ENCODE data around the gene PARP8.

PARP8 gene

DNA sequence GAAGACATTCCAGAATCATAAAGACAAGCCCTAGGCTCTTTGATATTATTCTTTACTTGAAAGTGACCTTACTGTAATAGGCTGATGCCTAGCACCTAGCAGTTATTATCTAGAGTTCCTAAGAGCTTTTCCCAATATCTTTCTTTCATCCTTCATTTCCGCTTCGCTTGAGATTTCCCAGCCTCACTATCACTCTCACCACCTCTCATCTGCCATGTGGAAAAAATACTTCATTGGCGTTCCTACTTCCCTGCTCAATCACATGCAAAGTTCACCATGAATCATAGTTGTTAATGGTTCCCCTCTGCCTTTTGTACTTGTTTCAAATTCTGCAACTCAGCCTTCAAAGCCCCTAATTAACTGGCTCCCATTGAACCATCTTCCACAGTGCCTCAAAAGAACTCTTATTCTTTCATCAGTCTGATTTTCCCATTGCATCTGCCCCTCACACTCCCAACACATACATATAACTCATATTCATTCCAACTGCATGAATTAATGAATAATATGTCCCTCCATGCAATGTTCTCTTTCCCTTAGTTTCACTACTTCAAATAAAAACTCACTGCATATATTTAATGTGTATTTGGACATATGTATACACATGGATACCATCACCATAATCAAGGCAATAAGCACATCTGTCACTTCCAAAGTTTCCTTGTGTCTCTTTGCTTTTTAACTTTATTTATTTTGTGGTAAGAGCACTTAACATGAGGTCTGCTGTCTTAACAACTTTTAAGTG, 221.6 kb downstream of the PARP8 start:
- TF ChIP-seq, protein P1, sequence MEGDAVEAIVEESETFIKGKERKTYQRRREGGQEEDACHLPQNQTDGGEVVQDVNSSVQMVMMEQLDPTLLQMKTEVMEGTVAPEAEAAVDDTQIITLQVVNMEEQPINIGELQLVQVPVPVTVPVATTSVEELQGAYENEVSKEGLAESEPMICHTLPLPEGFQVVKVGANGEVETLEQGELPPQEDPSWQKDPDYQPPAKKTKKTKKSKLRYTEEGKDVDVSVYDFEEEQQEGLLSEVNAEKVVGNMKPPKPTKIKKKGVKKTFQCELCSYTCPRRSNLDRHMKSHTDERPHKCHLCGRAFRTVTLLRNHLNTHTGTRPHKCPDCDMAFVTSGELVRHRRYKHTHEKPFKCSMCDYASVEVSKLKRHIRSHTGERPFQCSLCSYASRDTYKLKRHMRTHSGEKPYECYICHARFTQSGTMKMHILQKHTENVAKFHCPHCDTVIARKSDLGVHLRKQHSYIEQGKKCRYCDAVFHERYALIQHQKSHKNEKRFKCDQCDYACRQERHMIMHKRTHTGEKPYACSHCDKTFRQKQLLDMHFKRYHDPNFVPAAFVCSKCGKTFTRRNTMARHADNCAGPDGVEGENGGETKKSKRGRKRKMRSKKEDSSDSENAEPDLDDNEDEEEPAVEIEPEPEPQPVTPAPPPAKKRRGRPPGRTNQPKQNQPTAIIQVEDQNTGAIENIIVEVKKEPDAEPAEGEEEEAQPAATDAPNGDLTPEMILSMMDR (conservative IDR thresholded peaks at IDR 0.05; ENCODE audit: low read depth, low read length): no peak
- no peak for DNase-seq (ENCODE audit: low read depth)
- no peak overlapping the region for H3K4me3 ChIP-seq (ENCODE audit: low read length)

DNA sequence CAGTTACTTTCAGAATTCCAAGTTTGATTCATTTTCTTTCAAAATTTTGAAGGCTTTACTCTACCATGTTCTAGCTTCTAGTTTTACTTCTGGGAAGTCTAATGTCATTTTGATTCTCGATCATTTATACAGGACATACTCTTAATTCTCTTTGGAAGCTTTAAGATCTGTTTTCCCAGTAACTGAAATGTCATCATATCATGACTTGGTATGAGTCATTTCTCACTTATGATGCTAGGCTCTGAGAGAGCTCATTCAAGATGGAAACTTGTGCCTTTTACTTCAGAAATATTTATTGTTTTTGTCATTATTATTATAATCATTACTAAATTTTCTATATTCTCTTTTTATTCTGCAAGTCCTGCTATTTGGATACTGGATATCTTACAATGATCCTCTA, 222.3 kb downstream of the PARP8 start:
- TF ChIP-seq, protein P1 (conservative IDR thresholded peaks at IDR 0.05; ENCODE audit: low read depth, low read length): no peak
- no peak for DNase-seq (ENCODE audit: low read depth)
- H3K4me3 ChIP-seq (ENCODE audit: low read length): no peak overlapping the region

DNA sequence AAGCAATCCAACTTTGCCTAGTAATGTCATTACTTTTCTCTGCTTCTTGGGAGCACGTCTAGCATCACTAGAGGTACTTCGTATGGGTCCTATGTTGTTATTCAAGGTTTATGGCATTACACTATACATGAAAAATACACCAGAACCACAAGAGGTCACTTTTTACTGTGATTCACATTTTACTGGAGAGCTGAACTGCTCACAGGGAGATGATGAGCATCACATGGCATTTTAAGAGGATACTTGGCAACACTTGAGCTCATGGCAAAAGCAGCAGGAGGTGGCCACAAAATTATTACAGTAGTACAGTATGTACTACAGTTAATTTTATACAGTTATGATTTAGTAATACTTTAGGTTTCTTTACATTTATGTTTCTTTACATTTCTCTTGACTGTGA, 223.4 kb downstream of the PARP8 start:
- TF ChIP-seq, protein P1 (conservative IDR thresholded peaks at IDR 0.05; ENCODE audit: low read depth, low read length): no peak
- H3K4me3 ChIP-seq (ENCODE audit: low read length): no peak overlapping the region
- no peak for DNase-seq (ENCODE audit: low read depth)

Measured in retinal pigment epithelial cell (primary cell).